Left lung (tissue), 10 donors: Measurements from ENCODE around the gene ARHGAP44. TPM values are rescaled to one million over a fixed set of nuclear protein-coding genes. Genes with fewer than 3 reads are reported as not detected.

Experiments
- ATAC-seq: fragments of 200-7000 bp; cut with Tn5 transposase; one replicate; pipeline ENCODE4 v1.9.1; 2020; ENCODE audit warnings: moderate library complexity
- DNase-seq, 4 donors: peaks; one replicate each; pipeline ENCODE4 v3.0.0-alpha.2; 2013 to 2020
- H3K27ac ChIP-seq, 2 donors: fragments of 200-600 bp; sonication (generic) in 1 of 2; one replicate each; pipeline versions ENCODE4 v1.5.0 to v1.8.0; 2020 to 2021
- H3K27me3 ChIP-seq, 2 donors: fragments of 200-600 bp; sonication (generic) in 1 of 2; one replicate each; pipeline versions ENCODE4 v1.5.0 to v1.8.0; 2020 to 2021
- H3K36me3 ChIP-seq, 2 donors: fragments of 200-600 bp; sonication (generic) in 1 of 2; one replicate each; pipeline versions ENCODE4 v1.5.0 to v1.8.0; 2020 to 2021
- H3K4me1 ChIP-seq, 2 donors: fragments of 200-600 bp; one replicate each; pipeline ENCODE4 v1.8.0; 2021
- H3K4me3 ChIP-seq, 2 donors: fragments of 200-600 bp; sonication (generic) in 1 of 2; one replicate each; pipeline versions ENCODE4 v1.5.0 to v1.8.0; 2020 to 2021; ENCODE audit warnings: mild to moderate bottlenecking in 1 of 2
- H3K9me3 ChIP-seq, 2 donors: fragments of 200-600 bp; sonication (generic) in 1 of 2; one replicate each; pipeline versions ENCODE4 v1.5.0 to v1.8.0; 2020 to 2021
- intact Hi-C, 2 donors: fragments of 100-400 bp; cut with DNase I; formaldehyde crosslinking; loops; one replicate each; pipeline versions ENCODE4 v1.11.2 to v1.14.2; 2022
- polyA plus RNA-seq, 6 donors: library from polyadenylated mRNA; unstranded; fragments of 120-200 nt; gene quantifications; one replicate each; pipeline ENCODE4 v1.2.1, GENCODE V29; 2013; ENCODE audit not compliant: insufficient read length in 6 of 6
- total RNA-seq, 2 donors: library from RNA; stranded (reverse); fragmentation: NEBNext Ultra II Directional; extraction: Animal tissue kit (Norgen Biotek cat#: 25700); gene quantifications; one replicate each; pipeline ENCODE4 v1.2.1, GENCODE V29; 2021
- TF ChIP-seq, protein P1 (sequence below), 2 donors: fragments of 200-600 bp; sonication (generic) in 1 of 2; IDR thresholded peaks; one replicate each; pipeline versions ENCODE4 v1.5.0 to v1.8.0; 2021; ENCODE audit warnings: antibody characterized with exemption in 2 of 2
- donor health status: DM: no; HTN: yes; CAD: no.
- donor health status: DM: no; HTN: no; CAD: no.

ARHGAP44 gene
- total and polyA plus RNA-seq, 8 donors: 13.1 to 43.6 (median 17.9) TPM

DNA sequence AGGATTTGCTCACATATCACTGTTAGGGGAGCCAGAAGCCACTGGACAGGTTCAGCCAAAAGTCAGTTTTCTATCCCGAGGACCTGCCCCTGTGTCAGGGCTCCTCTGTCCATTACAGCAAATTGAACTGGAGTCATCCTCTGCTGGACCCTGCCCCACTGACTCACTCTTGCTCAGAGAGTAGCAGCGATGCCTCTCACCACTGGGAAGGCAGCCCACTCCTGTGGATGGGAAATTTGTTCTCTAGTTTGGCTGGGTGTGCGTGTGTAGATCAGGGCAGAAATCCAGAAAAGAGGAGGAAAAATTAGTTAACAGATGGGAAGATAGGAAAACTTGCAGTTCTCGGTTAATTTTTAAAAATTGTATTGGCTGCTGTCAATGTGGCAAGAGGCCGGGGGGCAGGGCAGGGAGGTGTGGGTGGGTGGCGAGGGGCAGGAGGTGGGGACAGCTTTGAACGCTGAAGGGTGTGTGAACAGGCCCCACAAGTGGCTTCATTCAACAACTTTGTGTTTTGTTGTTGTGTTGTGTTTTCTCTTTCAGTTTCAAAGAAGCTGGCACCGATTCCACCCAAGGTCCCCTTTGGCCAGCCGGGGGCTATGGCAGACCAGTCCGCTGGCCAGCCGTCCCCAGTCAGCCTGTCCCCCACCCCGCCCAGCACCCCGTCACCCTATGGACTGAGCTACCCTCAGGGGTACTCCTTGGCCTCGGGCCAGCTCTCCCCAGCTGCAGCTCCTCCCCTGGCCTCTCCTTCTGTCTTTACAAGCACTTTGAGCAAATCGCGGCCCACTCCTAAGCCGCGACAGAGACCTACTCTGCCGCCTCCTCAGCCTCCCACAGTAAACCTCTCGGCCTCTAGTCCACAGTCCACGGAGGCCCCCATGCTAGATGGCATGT lies 194.9 kb downstream of the ARHGAP44 start:
- H3K36me3 ChIP-seq: no peaks in the 10 kb centered on the region
- TF ChIP-seq, protein P1, sequence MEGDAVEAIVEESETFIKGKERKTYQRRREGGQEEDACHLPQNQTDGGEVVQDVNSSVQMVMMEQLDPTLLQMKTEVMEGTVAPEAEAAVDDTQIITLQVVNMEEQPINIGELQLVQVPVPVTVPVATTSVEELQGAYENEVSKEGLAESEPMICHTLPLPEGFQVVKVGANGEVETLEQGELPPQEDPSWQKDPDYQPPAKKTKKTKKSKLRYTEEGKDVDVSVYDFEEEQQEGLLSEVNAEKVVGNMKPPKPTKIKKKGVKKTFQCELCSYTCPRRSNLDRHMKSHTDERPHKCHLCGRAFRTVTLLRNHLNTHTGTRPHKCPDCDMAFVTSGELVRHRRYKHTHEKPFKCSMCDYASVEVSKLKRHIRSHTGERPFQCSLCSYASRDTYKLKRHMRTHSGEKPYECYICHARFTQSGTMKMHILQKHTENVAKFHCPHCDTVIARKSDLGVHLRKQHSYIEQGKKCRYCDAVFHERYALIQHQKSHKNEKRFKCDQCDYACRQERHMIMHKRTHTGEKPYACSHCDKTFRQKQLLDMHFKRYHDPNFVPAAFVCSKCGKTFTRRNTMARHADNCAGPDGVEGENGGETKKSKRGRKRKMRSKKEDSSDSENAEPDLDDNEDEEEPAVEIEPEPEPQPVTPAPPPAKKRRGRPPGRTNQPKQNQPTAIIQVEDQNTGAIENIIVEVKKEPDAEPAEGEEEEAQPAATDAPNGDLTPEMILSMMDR (IDR thresholded peaks at IDR 0.05): no peak
- intact Hi-C loops: no loop called here
- peak overlapping the region in 1 of 2 donors; percentile 75 for H3K27ac ChIP-seq
- H3K4me3 ChIP-seq: no peak overlapping the region
- DNase-seq: peak in 2 of 4 donors; percentile 58 to 83
- peak; percentile 79 for ATAC-seq
- peaks cover 0 to 3% of the 10 kb centered on the region in 2 donors for H3K4me1 ChIP-seq
- no peaks in the 10 kb centered on the region for H3K9me3 ChIP-seq
- no peaks in the 10 kb centered on the region for H3K27me3 ChIP-seq

DNA sequence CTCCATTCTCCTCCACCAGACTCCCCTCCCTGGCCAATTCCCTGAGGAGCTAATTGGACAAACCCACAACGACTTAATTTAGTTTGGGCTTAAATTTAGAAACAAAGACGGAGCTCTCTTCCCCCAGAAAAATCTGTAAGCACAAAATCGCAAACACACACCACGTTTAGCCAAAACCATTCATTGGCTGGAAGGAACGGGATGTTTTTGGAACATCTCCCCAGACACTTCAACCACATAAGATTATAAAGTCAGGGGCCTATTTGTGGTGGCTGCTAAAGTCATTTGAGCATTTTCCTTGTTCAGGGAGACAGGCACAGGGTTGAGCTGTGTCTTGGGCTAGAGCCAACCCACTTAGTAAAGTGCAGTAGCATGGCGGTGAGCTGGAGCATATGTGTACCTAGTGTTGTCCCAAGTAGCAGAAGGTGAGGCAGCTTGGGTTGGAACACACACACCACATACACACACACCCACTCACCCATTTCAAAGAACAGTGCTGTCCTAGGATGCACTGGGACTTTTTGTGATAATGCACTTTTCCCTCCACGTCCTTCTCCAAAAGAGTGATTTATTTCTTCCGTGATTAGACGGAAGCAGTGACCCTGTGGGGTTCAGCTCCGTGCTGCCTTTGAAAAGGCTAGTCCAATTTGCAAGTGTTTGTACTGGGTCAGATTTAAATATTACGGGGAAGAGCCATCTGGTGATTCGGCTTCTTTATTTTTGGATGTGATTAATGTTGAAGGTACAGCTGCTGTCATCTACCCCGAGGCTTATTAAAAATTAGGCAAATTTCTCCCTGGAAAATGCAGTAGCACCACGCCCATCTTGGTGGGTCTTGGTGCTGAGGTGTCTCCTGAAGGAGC lies 196.4 kb downstream of the ARHGAP44 start:
- Histone ChIP-seq H3K4me3 (no peak overlapping the region), H3K9me3 (no peaks in the 10 kb centered on the region), H3K36me3 (peaks cover 0 to 10% of the 10 kb centered on the region in 2 donors), H3K27me3 (no peaks in the 10 kb centered on the region), H3K4me1 (peaks cover 0 to 3% of the 10 kb centered on the region in 2 donors), H3K27ac (no peak overlapping the region)
- TF ChIP-seq, protein P1 (IDR thresholded peaks at IDR 0.05): no peak
- ATAC-seq: no peak
- DNase-seq: peak in 1 of 4 donors; percentile 20
- intact Hi-C loops: no loop called here

DNA sequence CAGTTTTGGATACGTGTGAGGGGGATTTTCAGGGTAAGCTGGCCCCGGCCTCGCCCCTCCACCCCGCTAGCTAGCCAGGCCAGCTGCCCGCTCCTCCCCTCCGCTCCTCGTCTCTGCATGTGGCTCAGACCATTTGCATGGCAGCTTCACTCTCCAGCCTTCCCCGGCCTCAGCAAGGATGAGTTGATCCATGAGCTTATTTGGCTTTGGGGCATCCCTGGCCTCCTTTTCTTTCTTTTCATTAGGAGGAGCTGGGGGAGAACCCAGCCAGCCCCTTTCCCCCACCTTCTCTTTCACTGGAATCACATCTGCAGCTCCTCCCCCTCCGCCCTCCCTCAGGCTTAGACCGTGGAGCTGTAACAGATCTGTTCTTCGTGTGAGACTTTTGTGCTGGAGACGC lies 197.8 kb downstream of the ARHGAP44 start:
- ATAC-seq (no peak), DNase-seq (no peak)
- Histone ChIP-seq H3K9me3 (no peaks in the 10 kb centered on the region), H3K4me1 (peaks cover 0 to 3% of the 10 kb centered on the region in 2 donors), H3K4me3 (no peak overlapping the region), H3K36me3 (peaks cover 0 to 25% of the 10 kb centered on the region in 2 donors), H3K27ac (no peak overlapping the region), H3K27me3 (no peaks in the 10 kb centered on the region)
- intact Hi-C loops: no loop called here
- TF ChIP-seq, protein P1 (IDR thresholded peaks at IDR 0.05): no peak

DNA sequence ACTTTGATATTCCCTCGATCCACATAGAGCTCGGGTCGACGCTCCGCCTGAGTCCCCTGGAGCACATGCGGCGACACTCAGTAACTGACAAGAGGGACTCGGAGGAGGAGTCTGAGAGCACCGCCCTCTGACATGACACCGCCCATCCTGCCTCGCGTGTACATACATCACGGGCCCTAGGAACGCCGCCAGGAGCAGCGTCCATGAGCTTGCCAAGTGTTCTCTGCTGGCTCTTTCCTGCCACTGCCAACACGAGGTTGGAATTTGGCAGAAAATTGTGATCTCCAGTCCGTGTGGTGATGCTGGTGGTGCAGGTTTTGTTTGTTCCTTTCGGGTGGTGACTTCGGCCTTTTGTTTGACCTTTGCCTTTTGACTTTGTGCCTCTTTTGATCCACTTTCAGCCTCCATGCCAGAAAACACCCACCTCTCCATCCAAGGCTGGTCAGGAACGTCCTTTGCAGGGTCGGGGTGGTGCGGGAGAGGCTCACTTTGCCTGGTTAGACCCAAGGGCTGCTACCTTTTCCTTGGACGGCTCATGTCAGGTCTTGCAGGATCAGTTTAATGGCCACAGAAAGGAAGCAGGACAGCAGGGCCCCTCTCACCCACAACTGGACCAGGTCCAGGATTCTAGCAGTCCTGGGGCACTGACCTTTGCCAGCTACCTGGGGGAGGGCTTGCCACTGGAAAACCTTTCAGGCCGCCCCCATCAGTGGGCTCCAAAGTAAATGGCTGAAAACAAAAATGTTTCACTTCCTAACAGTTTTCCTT lies 200.9 kb downstream of the ARHGAP44 start:
- intact Hi-C loops: no loop called here
- no peak overlapping the region for H3K27ac ChIP-seq

More for the DNA sequence above, 200.9 kb downstream of the ARHGAP44 start:
- no peak for DNase-seq
- H3K4me1 ChIP-seq: no peaks in the 10 kb centered on the region
- TF ChIP-seq, protein P1 (IDR thresholded peaks at IDR 0.05): no peak
- no peaks in the 10 kb centered on the region for H3K27me3 ChIP-seq
- H3K9me3 ChIP-seq: no peaks in the 10 kb centered on the region
- H3K36me3 ChIP-seq: peaks cover 0 to 56% of the 10 kb centered on the region in 2 donors
- no peak for ATAC-seq
- no peak overlapping the region for H3K4me3 ChIP-seq
